Gastroesophageal sphincter (tissue), 4 donors: ENCODE measurements around the gene TOMM20. TPM values are rescaled to one million over a fixed set of nuclear protein-coding genes. Genes with fewer than 3 reads are reported as not detected.
A peak's percentile ranks its signal among the peaks of the same experiment; 100 is the strongest.
"Not testable (repeated sequence)": the region's sequence is repeated elsewhere in the genome, so short reads cannot be mapped to it uniquely, and the experiment has no call there.

Experiments used
- ATAC-seq: fragments of 150-250 bp; one replicate; pipeline ENCODE4 v1.9.1; 2016; ENCODE audit warnings: mild to moderate bottlenecking, moderate library complexity
- H3K27ac ChIP-seq, 4 donors: fragments of 200-600 bp; sonication (generic) in 3 of 4; 1 replicate in 3 of 4; 2 replicates in 1 of 4; pipeline ENCODE4 v1.5.1; 2016 to 2019
- H3K27me3 ChIP-seq: fragments of 200-600 bp; sonication (generic); one replicate; pipeline ENCODE4 v1.5.1; 2019
- H3K36me3 ChIP-seq, 2 donors: fragments of 200-600 bp; sonication (generic); one replicate each; pipeline ENCODE4 v1.5.1; 2019; ENCODE audit warnings: control low read depth in 1 of 2
- H3K4me1 ChIP-seq, 3 donors: fragments of 200-600 bp; sonication (generic); 1 replicate in 2 of 3; 2 replicates in 1 of 3; pipeline ENCODE4 v1.5.1; 2016 to 2019; ENCODE audit warnings: control low read depth in 2 of 3
- H3K4me3 ChIP-seq, 2 donors: fragments of 200-600 bp; sonication (generic); one replicate each; pipeline ENCODE4 v1.5.1; 2019; ENCODE audit warnings: mild to moderate bottlenecking in 1 of 2, moderate library complexity in 1 of 2
- H3K9me3 ChIP-seq, 3 donors: fragments of 200-600 bp; sonication (generic); one replicate each; pipeline ENCODE4 v1.5.1; 2017 to 2019; ENCODE audit warnings: control low read depth in 2 of 3
- CTCF ChIP-seq, 4 experiments: fragments of 200-600 bp in 2 of 4; fragments of 450-650 bp in 2 of 4; sonication (generic) in 1 of 4; IDR thresholded peaks; one replicate each; pipeline ENCODE4 v1.5.1; 2017 to 2019; ENCODE audit warnings: antibody characterized with exemption in 4 of 4, mild to moderate bottlenecking in 2 of 4, moderate library complexity in 2 of 4
- EP300 ChIP-seq: sonication (generic); formaldehyde crosslinking; IDR thresholded peaks from one replicate; pipeline ENCODE4 v1.6.1; 2017; ENCODE audit warnings: antibody characterized with exemption, mild to moderate bottlenecking
- POLR2A ChIP-seq, 2 donors: fragments of 450-650 bp; IDR thresholded peaks; one replicate each; pipeline ENCODE4 v1.6.1; 2017; ENCODE audit warnings: antibody characterized with exemption in 2 of 2, mild to moderate bottlenecking in 2 of 2, moderate library complexity in 1 of 2
- POLR2AphosphoS5 ChIP-seq: sonication (generic); formaldehyde crosslinking; IDR thresholded peaks from one replicate; pipeline ENCODE4 v1.6.1; 2017; ENCODE audit warnings: antibody characterized with exemption
- WGBS, 2 donors: methylation state at CpG; one replicate each; pipeline ENCODE4 v1.1.5; 2018; ENCODE audit warnings: low coverage in 1 of 2; 5-methylcytosine and 5-hydroxymethylcytosine counted together
- total RNA-seq, 4 donors: library from RNA; depleted of rRNA; stranded (reverse); fragments of >200 nt; gene quantifications; one replicate each; pipeline ENCODE4 v1.1.0, GENCODE V29; 2016

The TOMM20 gene
- total RNA-seq, 4 donors from 2014 or later = 57.8 to 111 (median 99.1) TPM

GRCh38 chr1:235073968-235074522 lies 54.6 kb downstream of the TOMM20 start:
- WGBS, 2 donors = 0% methylated on average over 1 of the region's 11 CpGs; no CpG with 5 or more reads in 1 of the 2 donors
- no peaks in the 10 kb centered on the region for H3K27me3 ChIP-seq
- H3K27ac ChIP-seq = peak overlapping the region; percentile 78 to 91 (median 85)
- no peak for TF ChIP-seq CTCF (IDR thresholded peaks at IDR 0.05)
- no peak for TF ChIP-seq POLR2AphosphoS5
- TF ChIP-seq EP300 = no peak
- no peak for TF ChIP-seq POLR2A (IDR thresholded peaks at IDR 0.05)
- no peak for ATAC-seq
- H3K36me3 ChIP-seq = no peaks in the 10 kb centered on the region
- H3K4me3 ChIP-seq = no peak overlapping the region
- no peaks in the 10 kb centered on the region for H3K9me3 ChIP-seq
- H3K4me1 ChIP-seq = peaks cover 3 to 69% (median 26%) of the 10 kb centered on the region in 3 donors

GRCh38 chr1:235073331-235073967 lies 55.2 kb downstream of the TOMM20 start:
- H3K4me3 ChIP-seq = no peak overlapping the region
- H3K27ac ChIP-seq = peak overlapping the region in 3 of 4 donors; percentile 83 to 91 (median 87)
- peaks cover 3 to 69% (median 23%) of the 10 kb centered on the region in 3 donors for H3K4me1 ChIP-seq
- H3K9me3 ChIP-seq = no peaks in the 10 kb centered on the region
- TF ChIP-seq CTCF (IDR thresholded peaks at IDR 0.05) = no peak
- no peak for TF ChIP-seq POLR2A (IDR thresholded peaks at IDR 0.05)
- TF ChIP-seq EP300 = no peak
- TF ChIP-seq POLR2AphosphoS5 = no peak
- no peaks in the 10 kb centered on the region for H3K27me3 ChIP-seq
- no peak for ATAC-seq
- 100% methylated on average over 2 of the region's 20 CpGs; no CpG with 5 or more reads in 1 of the 2 donors for WGBS, 2 donors
- no peaks in the 10 kb centered on the region for H3K36me3 ChIP-seq

- H3K9me3 ChIP-seq, H3K27me3 ChIP-seq, H3K4me3 ChIP-seq, H3K36me3 ChIP-seq, ATAC-seq: not testable (repeated sequence)
- H3K4me1 ChIP-seq = peaks cover 3 to 71% (median 31%) of the 10 kb centered on the region in 3 donors
- peak overlapping the region in 1 of 4 donors; percentile 20 for H3K27ac ChIP-seq
- 100% methylated on average over 3 of the region's 3 CpGs; no CpG with 5 or more reads in 1 of the 2 donors for WGBS, 2 donors
Measured at GRCh38 chr1:235072577-235072976, 56.1 kb downstream of the TOMM20 start.

- Histone ChIP-seq H3K27me3 (no peaks in the 10 kb centered on the region), H3K9me3 (no peaks in the 10 kb centered on the region), H3K4me3 (no peak overlapping the region), H3K36me3 (no peaks in the 10 kb centered on the region), H3K27ac (peak overlapping the region in 1 of 4 donors; percentile 20), H3K4me1 (peaks cover 3 to 71% (median 35%) of the 10 kb centered on the region in 3 donors)
- 72 to 97% methylated on average over 2 to 6 of the region's 6 CpGs for WGBS, 2 donors
- no peak for ATAC-seq
- TF ChIP-seq POLR2A (IDR thresholded peaks at IDR 0.05) (no peak), POLR2AphosphoS5 (no peak)
Measured at GRCh38 chr1:235072096-235072495, 56.5 kb downstream of the TOMM20 start.

GRCh38 chr1:235070819-235071218 lies 57.8 kb downstream of the TOMM20 start:
- ATAC-seq = no peak
- TF ChIP-seq POLR2AphosphoS5 (no peak), EP300 (no peak), POLR2A (IDR thresholded peaks at IDR 0.05) (no peak), CTCF (IDR thresholded peaks at IDR 0.05) (no peak)
- peak overlapping the region in 1 of 4 donors; percentile 22 for H3K27ac ChIP-seq
- no peaks in the 10 kb centered on the region for H3K9me3 ChIP-seq
- peaks cover 3 to 62% (median 33%) of the 10 kb centered on the region in 3 donors for H3K4me1 ChIP-seq
- H3K27me3 ChIP-seq = no peaks in the 10 kb centered on the region
- no peak overlapping the region for H3K4me3 ChIP-seq
- H3K36me3 ChIP-seq = no peaks in the 10 kb centered on the region
